ENCODE results near the gene CHMP4A.

- TF ChIP-seq CTCF (IDR thresholded peaks at IDR 0.05) (no peak), POLR2A (IDR thresholded peaks at IDR 0.05) (no peak)
Measured at GRCh38 chr14:24258548-24259265, 45.4 kb upstream of the CHMP4A start.
